ENCODE results near the gene AGBL3. TPM values are rescaled to one million over a fixed set of nuclear protein-coding genes. Genes with fewer than 3 reads are reported as not detected.

Gene AGBL3
- total RNA-seq, 1 experiment from 2014 or later = 2.1 TPM

- ChIA-PET CTCF (interaction anchor here (0.6 kb wide), 1 partner anchor 508 kb away, joined by 3 read pairs; the partner anchor contains the start of gene BPGM), POLR2A (no interaction called here)
- no peak for DNase-seq (ENCODE audit: low spot score)
- H3K27ac Mint-ChIP-seq = no peak overlapping the region
- H3K4me3 Mint-ChIP-seq = no peak overlapping the region
- peaks cover 8% of the 10 kb centered on the region for H3K4me1 Mint-ChIP-seq
- no peak for ATAC-seq
- peaks cover 52% of the 10 kb centered on the region for H3K9me3 Mint-ChIP-seq
- TF ChIP-seq TP53 (CRISPR knock-in tag; IDR thresholded peaks at IDR 0.05) (no peak), SP1 (CRISPR knock-in tag; conservative IDR thresholded peaks at IDR 0.05) (no peak), ATF1 (CRISPR knock-in tag; IDR thresholded peaks at IDR 0.05) (no peak), ETV6 (CRISPR knock-in tag; IDR thresholded peaks at IDR 0.05) (no peak), ZNF416 (CRISPR knock-in tag; IDR thresholded peaks at IDR 0.05) (no peak), EMX1 (CRISPR knock-in tag; IDR thresholded peaks at IDR 0.05) (no peak), FOXK1 (CRISPR knock-in tag; IDR thresholded peaks at IDR 0.05) (no peak), RELA (CRISPR knock-in tag; IDR thresholded peaks at IDR 0.05; ENCODE audit: borderline replicate concordance) (no peak)
- TF ChIP-seq, protein P1, sequence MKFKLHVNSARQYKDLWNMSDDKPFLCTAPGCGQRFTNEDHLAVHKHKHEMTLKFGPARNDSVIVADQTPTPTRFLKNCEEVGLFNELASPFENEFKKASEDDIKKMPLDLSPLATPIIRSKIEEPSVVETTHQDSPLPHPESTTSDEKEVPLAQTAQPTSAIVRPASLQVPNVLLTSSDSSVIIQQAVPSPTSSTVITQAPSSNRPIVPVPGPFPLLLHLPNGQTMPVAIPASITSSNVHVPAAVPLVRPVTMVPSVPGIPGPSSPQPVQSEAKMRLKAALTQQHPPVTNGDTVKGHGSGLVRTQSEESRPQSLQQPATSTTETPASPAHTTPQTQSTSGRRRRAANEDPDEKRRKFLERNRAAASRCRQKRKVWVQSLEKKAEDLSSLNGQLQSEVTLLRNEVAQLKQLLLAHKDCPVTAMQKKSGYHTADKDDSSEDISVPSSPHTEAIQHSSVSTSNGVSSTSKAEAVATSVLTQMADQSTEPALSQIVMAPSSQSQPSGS (CRISPR knock-in tag; IDR thresholded peaks at IDR 0.05; ENCODE audit: borderline replicate concordance, low read depth) = no peak
- peaks cover 46% of the 10 kb centered on the region for H3K36me3 Mint-ChIP-seq
- H3K27me3 Mint-ChIP-seq (ENCODE audit: low read depth) = peaks cover 5% of the 10 kb centered on the region
Observed at GRCh38 chr7:135154734-135155133, 168.4 kb downstream of the AGBL3 start.

DNA sequence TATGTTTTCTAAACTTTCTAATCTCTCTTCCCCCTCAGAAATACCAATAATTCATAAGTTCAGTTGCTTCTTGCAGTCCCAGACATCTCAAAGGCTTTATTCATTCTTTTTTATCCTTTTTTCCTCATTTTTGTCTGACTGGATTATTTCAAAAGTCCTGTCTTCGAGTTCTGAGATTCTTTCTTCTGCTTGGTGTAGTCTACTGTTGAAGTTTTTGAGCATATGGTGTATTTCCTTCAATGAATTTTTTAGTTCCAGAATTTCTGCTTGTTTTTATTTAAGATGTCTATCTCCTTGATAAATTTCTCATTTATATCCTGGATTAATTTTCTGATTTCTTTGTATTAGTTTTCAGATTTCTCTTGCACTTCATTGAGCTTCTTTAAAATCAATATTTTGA, 170.0 kb downstream of the AGBL3 start:
- H3K27me3 Mint-ChIP-seq (ENCODE audit: low read depth) = peaks cover 5% of the 10 kb centered on the region
- ChIA-PET CTCF (no interaction called here), POLR2A (interaction anchor here (0.6 kb wide), 1 partner anchor 79 kb away, joined by 4 read pairs; no protein-coding TSS in a partner anchor)
- H3K9me3 Mint-ChIP-seq = peaks cover 57% of the 10 kb centered on the region
- no peak overlapping the region for H3K4me3 Mint-ChIP-seq
- DNase-seq (ENCODE audit: low spot score) (no peak), ATAC-seq (no peak)
- peaks cover 22% of the 10 kb centered on the region for H3K4me1 Mint-ChIP-seq
- H3K27ac Mint-ChIP-seq = no peak overlapping the region
- peaks cover 60% of the 10 kb centered on the region for H3K36me3 Mint-ChIP-seq
- TF ChIP-seq, protein P2, sequence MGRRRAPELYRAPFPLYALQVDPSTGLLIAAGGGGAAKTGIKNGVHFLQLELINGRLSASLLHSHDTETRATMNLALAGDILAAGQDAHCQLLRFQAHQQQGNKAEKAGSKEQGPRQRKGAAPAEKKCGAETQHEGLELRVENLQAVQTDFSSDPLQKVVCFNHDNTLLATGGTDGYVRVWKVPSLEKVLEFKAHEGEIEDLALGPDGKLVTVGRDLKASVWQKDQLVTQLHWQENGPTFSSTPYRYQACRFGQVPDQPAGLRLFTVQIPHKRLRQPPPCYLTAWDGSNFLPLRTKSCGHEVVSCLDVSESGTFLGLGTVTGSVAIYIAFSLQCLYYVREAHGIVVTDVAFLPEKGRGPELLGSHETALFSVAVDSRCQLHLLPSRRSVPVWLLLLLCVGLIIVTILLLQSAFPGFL (CRISPR knock-in tag; IDR thresholded peaks at IDR 0.05; ENCODE audit: borderline replicate concordance) = no peak
- TF ChIP-seq ZNF671 (CRISPR knock-in tag; IDR thresholded peaks at IDR 0.05) (no peak), JUN (CRISPR knock-in tag; IDR thresholded peaks at IDR 0.05) (no peak), NFYB (CRISPR knock-in tag; conservative IDR thresholded peaks at IDR 0.05; ENCODE audit: low read depth) (no peak), ZNF425 (CRISPR knock-in tag; conservative IDR thresholded peaks at IDR 0.05) (no peak), TCF7 (CRISPR knock-in tag; IDR thresholded peaks at IDR 0.05; ENCODE audit: low read depth) (no peak), HMGXB4 (CRISPR knock-in tag; IDR thresholded peaks at IDR 0.05) (no peak)
- TF ChIP-seq, protein P3, sequence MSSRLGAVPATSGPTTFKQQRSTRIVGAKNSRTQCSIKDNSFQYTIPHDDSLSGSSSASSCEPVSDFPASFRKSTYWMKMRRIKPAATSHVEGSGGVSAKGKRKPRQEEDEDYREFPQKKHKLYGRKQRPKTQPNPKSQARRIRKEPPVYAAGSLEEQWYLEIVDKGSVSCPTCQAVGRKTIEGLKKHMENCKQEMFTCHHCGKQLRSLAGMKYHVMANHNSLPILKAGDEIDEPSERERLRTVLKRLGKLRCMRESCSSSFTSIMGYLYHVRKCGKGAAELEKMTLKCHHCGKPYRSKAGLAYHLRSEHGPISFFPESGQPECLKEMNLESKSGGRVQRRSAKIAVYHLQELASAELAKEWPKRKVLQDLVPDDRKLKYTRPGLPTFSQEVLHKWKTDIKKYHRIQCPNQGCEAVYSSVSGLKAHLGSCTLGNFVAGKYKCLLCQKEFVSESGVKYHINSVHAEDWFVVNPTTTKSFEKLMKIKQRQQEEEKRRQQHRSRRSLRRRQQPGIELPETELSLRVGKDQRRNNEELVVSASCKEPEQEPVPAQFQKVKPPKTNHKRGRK (CRISPR knock-in tag; IDR thresholded peaks at IDR 0.05; ENCODE audit: borderline replicate concordance) = no peak
- TF ChIP-seq, protein P4, sequence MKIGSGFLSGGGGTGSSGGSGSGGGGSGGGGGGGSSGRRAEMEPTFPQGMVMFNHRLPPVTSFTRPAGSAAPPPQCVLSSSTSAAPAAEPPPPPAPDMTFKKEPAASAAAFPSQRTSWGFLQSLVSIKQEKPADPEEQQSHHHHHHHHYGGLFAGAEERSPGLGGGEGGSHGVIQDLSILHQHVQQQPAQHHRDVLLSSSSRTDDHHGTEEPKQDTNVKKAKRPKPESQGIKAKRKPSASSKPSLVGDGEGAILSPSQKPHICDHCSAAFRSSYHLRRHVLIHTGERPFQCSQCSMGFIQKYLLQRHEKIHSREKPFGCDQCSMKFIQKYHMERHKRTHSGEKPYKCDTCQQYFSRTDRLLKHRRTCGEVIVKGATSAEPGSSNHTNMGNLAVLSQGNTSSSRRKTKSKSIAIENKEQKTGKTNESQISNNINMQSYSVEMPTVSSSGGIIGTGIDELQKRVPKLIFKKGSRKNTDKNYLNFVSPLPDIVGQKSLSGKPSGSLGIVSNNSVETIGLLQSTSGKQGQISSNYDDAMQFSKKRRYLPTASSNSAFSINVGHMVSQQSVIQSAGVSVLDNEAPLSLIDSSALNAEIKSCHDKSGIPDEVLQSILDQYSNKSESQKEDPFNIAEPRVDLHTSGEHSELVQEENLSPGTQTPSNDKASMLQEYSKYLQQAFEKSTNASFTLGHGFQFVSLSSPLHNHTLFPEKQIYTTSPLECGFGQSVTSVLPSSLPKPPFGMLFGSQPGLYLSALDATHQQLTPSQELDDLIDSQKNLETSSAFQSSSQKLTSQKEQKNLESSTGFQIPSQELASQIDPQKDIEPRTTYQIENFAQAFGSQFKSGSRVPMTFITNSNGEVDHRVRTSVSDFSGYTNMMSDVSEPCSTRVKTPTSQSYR (CRISPR knock-in tag; IDR thresholded peaks at IDR 0.05) = no peak
- TF ChIP-seq, protein P5, sequence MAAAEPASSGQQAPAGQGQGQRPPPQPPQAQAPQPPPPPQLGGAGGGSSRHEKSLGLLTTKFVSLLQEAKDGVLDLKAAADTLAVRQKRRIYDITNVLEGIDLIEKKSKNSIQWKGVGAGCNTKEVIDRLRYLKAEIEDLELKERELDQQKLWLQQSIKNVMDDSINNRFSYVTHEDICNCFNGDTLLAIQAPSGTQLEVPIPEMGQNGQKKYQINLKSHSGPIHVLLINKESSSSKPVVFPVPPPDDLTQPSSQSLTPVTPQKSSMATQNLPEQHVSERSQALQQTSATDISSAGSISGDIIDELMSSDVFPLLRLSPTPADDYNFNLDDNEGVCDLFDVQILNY (CRISPR knock-in tag; IDR thresholded peaks at IDR 0.05) = no peak
- TF ChIP-seq, protein P6, sequence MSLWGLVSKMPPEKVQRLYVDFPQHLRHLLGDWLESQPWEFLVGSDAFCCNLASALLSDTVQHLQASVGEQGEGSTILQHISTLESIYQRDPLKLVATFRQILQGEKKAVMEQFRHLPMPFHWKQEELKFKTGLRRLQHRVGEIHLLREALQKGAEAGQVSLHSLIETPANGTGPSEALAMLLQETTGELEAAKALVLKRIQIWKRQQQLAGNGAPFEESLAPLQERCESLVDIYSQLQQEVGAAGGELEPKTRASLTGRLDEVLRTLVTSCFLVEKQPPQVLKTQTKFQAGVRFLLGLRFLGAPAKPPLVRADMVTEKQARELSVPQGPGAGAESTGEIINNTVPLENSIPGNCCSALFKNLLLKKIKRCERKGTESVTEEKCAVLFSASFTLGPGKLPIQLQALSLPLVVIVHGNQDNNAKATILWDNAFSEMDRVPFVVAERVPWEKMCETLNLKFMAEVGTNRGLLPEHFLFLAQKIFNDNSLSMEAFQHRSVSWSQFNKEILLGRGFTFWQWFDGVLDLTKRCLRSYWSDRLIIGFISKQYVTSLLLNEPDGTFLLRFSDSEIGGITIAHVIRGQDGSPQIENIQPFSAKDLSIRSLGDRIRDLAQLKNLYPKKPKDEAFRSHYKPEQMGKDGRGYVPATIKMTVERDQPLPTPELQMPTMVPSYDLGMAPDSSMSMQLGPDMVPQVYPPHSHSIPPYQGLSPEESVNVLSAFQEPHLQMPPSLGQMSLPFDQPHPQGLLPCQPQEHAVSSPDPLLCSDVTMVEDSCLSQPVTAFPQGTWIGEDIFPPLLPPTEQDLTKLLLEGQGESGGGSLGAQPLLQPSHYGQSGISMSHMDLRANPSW (CRISPR knock-in tag; conservative IDR thresholded peaks at IDR 0.05; ENCODE audit: low read depth) = no peak
- TF ChIP-seq, protein P7, sequence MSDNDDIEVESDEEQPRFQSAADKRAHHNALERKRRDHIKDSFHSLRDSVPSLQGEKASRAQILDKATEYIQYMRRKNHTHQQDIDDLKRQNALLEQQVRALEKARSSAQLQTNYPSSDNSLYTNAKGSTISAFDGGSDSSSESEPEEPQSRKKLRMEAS (CRISPR knock-in tag; IDR thresholded peaks at IDR 0.05) = no peak

Measured in WTC11 (cell line).